GM19240 (cell line): ENCODE measurements around the gene CALHM1.
"Not testable (repeated sequence)": the region's sequence is repeated elsewhere in the genome, so short reads cannot be mapped to it uniquely, and the experiment has no call there.

Experiments
- DNase-seq: peaks from one replicate; pipeline ENCODE4 v3.0.0; 2011; ENCODE audit warnings: low spot score; ENCODE audit not compliant: insufficient read length

Gene CALHM1, protein sequence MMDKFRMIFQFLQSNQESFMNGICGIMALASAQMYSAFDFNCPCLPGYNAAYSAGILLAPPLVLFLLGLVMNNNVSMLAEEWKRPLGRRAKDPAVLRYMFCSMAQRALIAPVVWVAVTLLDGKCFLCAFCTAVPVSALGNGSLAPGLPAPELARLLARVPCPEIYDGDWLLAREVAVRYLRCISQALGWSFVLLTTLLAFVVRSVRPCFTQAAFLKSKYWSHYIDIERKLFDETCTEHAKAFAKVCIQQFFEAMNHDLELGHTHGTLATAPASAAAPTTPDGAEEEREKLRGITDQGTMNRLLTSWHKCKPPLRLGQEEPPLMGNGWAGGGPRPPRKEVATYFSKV

DNA sequence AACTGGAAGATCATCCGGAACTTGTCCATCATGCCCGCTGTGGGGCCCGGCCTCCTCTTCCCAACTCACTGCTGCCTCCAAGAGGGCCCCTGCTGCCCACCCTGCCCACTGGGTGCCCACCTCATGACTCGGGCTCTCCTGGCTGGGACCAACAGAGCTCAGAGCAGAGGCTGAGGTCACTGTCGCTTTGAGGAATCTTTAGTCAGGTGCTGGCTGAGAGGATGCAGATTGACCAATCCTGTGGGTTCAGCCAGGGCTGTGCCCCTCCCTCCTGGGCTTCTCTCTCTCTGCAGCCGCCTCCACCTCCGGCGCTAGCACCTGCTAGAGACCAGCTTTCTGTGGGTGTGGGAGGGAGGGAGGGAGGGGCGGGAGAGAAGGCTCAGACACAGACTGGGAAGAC, at the start of gene CALHM1:
TSS of gene CALHM1 (minus strand) at position 181 of the 400 bp plus-strand sequence. CDS start at position 32, 149 bp downstream.
- peak; percentile 63 for DNase-seq

DNA sequence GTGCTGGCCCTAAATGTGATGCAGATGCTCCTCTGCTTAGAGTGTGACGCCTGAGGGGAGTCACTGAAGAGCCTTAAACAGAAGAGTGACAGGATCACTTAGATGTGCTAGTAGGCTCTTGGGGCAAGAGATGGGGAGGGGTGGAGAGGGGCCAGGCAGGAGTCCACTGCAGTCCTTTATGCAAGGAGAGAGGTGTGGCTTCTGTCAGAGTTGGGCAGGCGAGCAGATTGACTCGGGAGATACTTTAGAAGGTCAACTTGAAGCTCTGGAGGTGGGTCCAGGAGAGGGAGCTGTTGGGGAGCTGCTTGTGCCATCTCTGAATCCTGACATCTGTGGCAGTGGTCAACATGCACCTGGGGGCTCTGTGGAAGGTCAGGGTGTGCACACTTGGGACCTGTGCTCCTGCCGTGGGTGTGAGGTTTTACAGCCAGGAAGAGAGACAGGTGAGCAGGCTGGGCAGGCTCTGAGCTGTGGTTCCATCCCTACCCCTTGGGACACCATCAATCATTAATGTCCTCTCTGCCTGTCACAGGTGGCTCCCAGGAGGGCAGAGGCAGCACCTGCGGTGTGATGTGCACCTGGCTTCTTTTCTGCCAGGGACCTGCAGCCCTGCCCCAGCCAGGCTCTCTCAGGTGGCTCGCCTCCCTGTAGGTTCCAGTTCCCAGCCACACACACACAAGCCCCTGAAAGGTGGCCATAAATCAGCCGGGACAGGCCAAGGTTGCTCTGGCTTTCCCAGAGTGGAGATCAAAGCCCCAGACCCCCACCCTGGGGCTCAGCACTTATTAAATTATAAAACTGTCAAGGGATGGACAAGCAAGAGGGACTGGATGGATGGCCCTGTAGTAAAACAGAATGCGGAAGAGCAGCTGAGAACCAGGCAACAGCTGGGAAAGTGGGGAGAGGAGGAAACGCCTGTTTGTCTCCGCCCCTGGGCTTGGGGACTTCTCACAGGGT, 48.8 kb upstream of the CALHM1 start:
- DNase-seq, result no peak

DNA sequence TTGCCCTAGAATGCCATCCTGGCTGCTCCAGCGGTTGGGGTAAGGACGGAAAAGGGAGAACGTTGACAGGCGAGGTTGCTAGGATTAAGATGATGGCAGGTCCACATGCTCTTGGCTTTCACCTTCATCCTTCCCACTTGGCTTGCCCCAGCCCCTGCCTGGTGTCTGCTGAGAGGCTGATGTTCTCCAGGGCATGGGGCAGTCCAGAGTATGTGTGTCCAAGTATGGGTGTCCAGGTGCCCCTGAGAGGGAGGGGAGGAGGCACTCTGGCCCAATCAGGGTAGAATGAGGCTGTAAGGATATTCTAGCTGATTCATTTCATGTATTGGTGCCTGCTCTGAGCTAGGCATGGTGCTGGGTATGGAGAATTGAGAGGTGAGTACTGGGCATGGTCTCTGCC, 47.4 kb upstream of the CALHM1 start:
- no peak for DNase-seq

DNA sequence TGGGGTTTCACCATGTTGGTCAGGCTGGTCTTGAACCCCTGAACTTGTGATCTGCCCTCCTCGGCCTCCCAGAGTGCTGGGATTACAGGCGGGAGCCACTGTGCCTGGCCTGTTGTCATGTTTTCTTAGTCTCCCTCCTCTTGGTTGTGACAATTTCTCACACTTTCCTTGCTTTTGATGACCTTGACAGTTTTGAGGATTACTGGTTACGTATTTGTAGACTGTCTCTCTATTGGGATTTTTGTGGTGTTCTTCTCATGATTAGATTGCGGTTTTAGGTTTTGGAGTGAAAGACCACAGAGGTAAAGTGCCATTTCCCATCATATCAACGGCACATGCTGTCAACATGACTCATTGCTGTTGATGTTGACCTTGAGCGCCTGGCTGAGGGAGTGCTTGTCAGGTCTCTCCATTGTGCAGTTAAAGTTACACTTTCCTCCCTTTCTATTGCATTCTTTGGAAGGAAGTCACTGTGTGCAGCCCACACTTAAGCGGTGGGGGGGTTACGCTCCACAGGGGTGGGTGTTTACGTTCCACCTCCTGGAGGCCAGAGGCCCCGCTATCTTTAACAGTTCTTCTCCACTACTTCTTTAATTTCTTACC, 45.6 kb upstream of the CALHM1 start:
- no peak for DNase-seq

DNA sequence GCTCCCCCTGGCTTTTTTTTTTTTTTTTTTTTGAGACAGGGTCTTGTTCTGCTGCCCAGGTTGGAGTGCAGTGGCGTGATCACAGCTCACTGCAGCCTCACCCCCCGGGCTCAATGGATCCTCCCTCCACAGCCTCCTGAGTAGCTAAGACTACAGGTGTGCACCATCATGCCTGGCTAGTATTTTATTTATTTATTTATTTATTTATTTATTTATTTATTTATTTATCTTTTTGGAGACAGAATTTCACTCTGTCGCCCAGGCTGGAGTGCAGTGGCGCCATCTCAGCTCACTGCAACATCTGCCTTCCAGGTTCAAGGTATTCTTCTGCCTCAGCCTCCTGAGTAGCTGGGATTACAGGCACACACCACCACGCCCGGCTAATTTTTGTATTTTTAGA, 45.1 kb upstream of the CALHM1 start:
- DNase-seq, result not testable (repeated sequence)

DNA sequence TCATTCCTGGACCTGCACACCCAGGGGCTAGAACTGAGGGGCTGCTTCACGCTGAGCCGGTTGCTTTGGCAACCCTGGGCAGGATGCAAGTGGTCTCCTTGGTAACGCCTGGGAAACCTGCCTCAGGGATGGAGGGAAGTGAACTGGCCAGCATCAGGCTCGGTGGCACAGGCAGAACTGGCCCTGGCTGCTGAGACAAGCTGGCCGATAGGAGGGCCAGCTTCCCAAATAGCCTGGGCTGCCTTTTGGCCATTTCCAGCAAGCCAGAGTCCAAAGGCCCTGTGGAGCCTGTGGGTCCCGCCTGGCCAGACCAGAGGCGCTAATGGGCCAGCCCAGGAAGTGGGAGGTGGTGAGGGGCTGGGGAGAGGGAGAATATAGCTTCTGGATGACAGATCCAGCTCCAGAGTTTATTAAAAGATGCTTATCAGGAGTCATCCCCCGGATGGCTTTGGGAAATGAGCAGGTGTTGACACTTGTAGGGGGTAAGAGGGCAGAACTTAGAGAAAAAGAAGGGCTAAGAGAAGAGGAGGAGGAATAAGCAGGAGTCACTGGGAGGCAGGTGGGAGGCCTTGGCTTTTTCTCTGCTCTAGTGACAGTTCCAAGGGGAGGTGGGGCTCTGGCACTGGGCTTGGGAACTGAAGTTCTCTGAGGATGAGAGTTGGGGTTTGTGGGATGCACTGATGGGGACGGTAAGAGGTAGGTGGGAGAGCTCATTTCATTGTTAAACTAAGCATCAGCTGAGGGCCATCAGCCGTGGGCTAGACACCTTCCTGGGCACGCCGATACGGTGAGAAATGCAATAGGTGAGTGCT, 44.4 kb upstream of the CALHM1 start:
- no peak for DNase-seq

DNA sequence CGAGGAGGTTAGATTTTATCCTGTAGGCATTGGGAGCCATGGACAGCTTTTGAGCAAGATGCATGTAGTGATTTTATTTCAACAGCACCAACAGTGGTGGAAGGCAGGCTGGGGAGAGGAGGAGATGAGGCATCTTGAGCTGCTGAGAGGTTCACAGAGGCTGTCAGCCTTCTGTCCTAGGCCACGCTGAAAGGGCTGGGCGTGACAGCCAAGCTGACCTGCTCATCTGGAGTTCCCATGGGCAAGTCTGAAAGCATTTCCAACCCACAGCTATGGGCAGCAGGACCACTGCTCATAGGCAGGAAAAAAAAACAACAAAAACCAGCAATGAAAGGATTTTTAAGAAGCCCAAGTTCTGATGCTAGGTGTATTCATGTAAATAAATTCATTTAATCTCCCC, 42.5 kb upstream of the CALHM1 start:
- DNase-seq, result no peak

DNA sequence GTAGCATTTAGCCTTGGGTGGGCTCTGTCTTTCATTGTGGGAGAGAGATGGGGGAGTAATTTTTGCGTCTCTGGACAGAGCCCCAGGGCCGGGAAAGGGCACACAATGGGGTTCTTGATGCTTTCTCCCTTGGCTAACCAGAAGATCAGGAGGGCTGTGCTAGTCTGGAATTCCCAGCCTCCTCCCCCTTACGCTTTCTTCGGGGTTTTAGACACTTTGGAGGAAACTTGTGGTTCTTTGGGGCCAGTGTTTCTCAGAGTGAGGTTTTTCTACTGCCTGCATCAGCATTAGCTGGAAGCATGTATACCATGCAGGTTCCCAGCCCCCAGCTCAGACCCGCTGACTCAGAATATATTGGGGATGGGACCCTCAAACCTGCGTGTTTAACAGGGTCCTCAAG, 41.8 kb upstream of the CALHM1 start:
- no peak for DNase-seq

DNA sequence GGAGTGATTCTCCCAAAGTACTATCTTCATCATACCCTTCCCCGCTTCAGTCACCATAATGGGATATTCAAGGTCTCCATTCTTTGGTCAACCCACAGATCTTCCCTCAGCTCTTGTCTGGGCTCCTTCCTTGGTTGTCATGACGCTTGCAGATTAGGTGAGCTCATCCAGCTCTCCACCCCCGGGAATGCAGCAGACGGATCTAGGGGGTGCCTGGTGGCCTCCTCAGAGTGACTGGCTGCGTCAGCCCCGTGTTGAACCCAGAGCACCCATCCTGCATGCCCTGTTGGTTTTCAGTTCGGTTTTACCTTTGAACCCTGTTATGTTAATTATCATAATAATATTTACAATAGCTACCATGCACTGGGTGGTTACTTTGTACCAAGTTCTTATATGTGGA, 41.2 kb upstream of the CALHM1 start:
- DNase-seq, result no peak

DNA sequence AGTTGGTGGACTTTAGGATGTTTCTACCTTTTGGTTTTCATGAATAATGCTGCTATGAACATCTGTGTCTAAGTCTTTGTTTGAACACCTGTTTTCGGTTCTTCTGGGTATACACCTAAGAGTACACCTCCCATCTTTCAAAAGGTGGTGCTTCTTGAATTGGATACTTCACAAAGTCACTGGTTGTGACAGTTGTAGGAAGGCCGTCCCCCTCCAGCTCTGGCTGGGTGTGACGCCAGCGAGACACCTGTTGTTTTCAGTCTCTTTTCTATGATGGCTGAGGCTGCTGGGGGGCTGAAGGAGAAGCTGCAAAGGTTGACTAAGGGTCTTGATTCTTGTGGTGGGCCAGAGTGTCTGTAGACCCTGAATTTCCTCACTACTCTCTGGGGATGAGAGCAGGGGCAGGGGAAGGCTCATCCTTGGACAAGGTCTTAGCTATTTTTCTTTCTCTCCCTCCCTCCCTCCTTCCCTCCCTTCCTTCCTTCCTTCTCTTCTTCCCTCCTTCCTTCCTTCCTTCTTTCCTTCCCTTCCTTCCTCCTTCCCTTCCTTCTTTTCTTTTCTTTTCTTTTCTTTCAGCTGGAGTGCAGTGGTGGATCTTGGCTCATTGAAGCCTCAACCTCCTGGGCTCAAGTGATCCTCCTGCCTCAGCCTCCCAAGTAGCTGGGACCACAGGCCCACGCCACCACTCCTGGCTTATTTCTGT, 40.4 kb upstream of the CALHM1 start:
- no peak for DNase-seq

DNA sequence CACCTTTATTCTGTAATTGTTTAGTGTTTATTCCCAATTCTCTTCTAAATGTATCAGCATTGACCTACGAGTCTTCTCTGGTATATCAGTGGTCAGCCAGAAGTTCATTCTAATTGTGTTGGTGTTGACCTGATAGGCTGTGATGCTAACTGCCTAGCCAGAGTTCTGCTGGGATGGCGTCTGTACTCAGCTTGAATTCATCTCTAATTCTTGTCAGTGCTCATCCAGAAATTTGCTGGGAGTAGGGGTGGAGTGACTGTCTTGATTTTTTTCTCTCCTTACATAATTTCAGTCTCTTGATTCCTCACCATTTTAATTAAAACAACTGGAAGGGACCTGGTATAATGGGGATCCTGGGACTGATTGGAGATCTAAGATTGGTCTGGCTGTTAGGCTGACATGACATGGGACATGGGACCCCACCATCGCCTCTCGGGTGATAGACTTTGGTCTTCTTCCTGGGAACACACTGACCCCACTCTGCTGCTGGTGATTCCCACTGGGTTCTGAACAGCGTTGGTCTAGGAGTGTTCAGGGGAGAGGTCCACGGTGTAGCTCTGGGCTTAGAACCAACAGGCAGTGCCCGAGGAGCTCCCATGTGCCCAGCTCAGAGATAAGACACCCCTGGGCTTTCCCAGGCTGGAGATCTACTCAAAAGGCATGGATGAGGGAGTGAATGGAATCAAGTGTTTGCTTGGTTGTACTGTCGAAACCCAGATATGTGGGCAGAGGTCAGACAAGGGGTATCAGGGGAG, 38.6 kb upstream of the CALHM1 start:
- no peak for DNase-seq

DNA sequence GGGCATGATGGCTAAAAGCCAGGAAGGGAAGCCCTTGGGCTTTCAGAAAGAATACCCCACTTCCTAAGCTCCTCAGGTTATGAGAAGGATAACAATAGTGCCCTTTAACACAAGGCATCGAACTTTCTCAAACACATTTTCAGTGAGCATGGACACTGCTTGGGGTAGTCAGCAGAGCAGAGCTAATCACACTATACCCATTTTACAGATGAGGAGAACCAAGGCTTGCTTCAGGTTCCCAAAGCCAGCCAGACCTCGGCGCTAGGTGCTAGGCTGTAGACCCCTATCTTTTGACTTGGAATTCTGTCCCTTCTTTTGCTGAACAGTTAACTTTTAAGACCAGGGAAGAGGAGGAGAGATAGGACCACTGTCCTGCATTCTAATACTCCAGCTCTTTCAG, 36.6 kb upstream of the CALHM1 start:
- DNase-seq, result no peak

DNA sequence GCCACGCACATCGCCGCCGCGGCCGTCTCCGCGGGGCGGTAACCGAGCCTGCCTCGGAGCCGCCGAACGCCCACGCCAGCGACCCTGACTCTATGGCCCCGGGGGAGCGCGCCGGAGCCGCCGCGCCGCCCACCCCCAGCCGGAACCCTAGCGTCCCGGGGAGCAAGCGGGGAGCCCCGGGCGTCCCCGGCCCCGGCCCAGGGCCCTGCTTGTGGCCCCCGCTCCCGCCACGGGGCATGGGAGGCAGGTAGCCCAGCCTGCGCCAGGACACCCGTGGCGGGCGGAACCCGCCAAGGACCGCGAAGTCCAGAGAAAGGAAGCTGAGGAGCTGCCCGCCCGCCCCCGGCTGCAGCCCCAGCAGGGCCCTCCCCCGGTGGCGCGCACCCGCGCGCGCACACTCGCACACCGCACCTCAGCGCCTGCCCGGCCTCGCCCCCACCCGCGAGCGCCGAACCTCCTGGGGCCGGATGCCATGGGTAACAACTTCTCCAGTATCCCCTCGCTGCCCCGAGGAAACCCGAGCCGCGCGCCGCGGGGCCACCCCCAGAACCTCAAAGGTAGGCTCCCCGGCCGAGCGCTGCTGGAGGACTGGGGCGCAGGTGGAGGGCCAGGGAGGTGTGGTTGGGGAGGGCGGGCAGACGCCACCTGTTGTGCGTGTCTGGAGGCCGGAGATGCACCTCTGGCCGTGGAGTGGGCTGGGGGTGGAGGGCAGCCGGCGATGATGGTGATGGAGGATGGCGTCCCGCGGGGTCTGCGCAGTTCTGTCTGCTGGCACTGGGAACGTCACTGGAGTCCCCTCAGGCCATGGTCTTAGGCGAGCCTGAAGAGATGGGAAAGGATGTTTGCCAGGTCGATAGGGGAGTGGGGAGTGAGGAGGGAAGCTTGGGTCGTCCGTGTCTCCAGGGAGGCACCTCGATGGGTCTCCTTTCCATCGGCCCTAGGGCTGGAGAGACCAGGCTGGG, 35.5 kb upstream of the CALHM1 start:
- no peak for DNase-seq

DNA sequence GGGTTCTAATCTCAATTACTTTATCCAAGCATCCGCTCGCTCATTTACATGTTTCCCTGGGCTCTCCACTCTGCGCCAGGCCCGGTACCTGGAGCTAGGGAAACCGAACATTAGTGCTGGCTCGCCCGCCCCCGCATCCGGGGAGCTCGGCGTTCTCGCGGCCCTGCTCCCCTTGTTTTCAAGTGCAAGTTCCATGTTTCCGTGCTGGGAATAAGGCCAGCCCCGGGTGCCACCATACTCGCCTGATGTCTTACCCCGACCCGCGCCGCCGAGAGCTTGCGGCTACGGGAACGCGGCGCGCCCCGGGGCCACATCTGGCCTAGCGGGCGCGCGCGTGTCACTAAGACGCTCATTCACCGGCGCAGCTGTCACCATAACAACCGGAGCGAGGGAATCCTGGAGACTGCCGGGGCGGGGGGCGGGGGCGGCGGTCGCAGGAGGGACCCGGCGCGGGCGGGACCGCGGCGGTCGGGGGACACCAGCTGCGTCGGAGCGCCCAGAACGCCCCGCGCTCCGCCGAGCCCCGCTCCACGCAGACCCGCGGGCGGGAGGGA, 34.7 kb upstream of the CALHM1 start, which contains the start of gene NEURL1:
TSS of gene NEURL1 (plus strand) at position 344 of the 554 bp plus-strand sequence. CDS start 683 bp downstream, outside the sequence.
- DNase-seq, result no peak

DNA sequence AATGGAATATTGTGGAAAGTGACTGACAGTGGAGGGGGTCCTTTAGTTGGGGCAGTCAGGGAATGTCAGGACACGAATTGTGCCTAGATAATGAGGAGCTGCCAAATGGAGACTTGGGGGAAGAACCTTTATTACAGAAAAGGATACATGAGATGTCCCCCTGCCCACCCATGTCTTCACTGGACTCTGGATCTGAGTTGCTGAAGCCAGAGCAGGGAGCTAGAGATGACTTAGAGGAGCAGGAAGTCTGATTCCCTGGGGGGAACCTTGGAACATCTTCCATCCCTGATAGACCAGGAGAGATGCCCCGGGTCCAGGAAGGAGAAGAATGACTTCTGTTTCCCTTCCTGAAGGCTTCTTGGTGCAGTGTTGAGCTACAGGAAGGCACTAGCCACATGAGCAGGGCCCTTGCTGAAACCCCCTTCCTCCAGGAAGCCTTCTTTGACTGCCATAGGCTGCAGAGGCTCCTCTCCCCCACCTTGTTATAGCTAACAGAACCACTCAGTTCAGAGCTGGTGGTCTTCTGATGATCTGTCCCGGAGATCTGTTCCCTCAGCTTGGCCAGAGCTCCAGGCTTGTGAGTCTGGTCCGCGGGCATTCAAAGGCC, 34.1 kb upstream of the CALHM1 start:
- no peak for DNase-seq

DNA sequence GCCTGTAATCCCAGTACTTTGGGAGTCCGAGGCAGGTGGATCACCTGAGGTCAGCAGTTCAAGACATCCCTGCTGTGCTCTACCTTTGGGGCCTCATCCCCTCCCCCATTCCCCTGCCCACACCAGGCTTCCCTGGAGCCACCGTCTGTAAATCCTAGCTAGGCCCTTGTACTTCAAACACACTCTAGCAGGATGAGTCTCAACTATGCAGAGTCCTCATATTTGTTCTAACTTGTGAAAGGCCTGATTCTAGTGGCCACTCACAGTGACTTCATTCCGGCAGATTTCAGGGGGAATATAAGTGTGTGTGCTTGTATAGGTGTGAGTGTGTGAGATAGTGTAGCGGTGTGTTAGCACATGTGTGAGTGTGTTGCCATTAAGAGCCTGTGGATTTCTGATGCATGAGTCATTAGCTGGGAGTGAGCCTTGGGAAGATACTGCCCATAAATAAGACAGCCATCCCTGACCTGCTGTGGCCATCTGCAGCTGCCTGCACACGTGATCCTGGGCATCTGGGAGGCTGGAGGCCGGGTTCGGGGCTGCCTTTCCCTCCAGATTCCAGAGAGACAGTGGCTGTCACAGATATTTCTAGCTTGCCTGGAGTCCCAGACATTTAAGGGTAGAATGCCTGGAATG, 33.1 kb upstream of the CALHM1 start:
- no peak for DNase-seq

DNA sequence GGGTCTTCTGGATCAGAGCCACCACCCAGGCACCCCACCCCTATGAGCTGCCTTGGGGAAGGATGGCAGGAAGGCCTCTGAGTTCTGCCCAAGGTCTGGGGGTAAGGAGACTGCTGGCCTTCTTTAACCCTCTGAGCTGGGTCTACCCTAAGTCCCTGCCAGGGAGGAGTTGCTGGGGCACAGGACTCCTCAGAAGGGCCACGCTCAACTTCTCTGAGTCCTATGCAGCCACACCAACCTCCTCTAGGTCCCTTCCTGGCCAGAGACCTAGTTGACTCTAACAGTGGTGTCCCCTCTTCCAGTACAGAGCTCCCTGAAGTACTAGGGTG, 32.2 kb upstream of the CALHM1 start:
- no peak for DNase-seq

DNA sequence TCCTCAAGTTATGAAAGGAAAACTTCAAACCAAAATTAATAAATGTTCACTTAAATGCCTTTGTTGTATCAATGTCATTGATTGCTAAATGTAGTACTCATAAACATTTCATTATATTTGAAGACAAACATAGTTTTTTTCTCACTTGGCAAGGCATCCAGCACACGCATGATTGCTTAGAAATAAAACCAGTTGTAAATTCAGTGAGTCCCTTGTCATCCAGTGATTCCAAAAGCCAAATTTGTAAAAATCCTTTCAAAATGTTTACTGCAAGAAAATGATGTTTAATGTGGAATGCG, 28.7 kb upstream of the CALHM1 start:
- DNase-seq, result no peak
